ENCODE results near the gene RAD21L1. TPM values are rescaled to one million over a fixed set of nuclear protein-coding genes. Genes with fewer than 3 reads are reported as not detected.

RAD21L1 gene
- total RNA-seq, 4 donors from 2014 or later: not detected

GRCh38 chr20:1280195-1281102 lies 54.6 kb downstream of the RAD21L1 start:
- Histone ChIP-seq H3K27me3 (no peaks in the 10 kb centered on the region), H3K4me1 (peaks cover 0 to 5% (median 0%) of the 10 kb centered on the region in 3 donors), H3K4me3 (no peak overlapping the region), H3K27ac (peak overlapping the region in 1 of 4 donors; percentile 10), H3K9me3 (no peaks in the 10 kb centered on the region), H3K36me3 (peaks cover 0 to 7% of the 10 kb centered on the region in 2 donors)
- 65 to 78% methylated on average over 2 to 3 of the region's 6 CpGs for WGBS, 2 donors (ENCODE audit: low coverage in 1 of 2)
- no peak for TF ChIP-seq POLR2AphosphoS5 (IDR thresholded peaks at IDR 0.05)
- TF ChIP-seq POLR2A (IDR thresholded peaks at IDR 0.05): no peak
- no peak for TF ChIP-seq CTCF (IDR thresholded peaks at IDR 0.05)
- no peak for TF ChIP-seq EP300 (IDR thresholded peaks at IDR 0.05)
- ATAC-seq: no peak

- peaks cover 0 to 5% (median 0%) of the 10 kb centered on the region in 3 donors for H3K4me1 ChIP-seq
- H3K9me3 ChIP-seq: no peaks in the 10 kb centered on the region
- H3K36me3 ChIP-seq: peaks cover 0 to 7% of the 10 kb centered on the region in 2 donors
- peak overlapping the region in 1 of 4 donors; percentile 34 for H3K27ac ChIP-seq
- 69 to 71% methylated on average over 6 to 7 of the region's 7 CpGs for WGBS, 2 donors (ENCODE audit: low coverage in 1 of 2)
- TF ChIP-seq POLR2A (IDR thresholded peaks at IDR 0.05) (no peak), POLR2AphosphoS5 (IDR thresholded peaks at IDR 0.05) (no peak), EP300 (IDR thresholded peaks at IDR 0.05) (no peak), CTCF (IDR thresholded peaks at IDR 0.05) (no peak)
- H3K27me3 ChIP-seq: no peaks in the 10 kb centered on the region
- no peak for ATAC-seq
- H3K4me3 ChIP-seq: no peak overlapping the region
Measured at GRCh38 chr20:1281279-1282057, 55.6 kb downstream of the RAD21L1 start.

GRCh38 chr20:1282966-1283365 lies 57.1 kb downstream of the RAD21L1 start:
- TF ChIP-seq EP300 (IDR thresholded peaks at IDR 0.05) (no peak), CTCF (IDR thresholded peaks at IDR 0.05) (no peak), POLR2AphosphoS5 (IDR thresholded peaks at IDR 0.05) (no peak), POLR2A (IDR thresholded peaks at IDR 0.05) (no peak)
- no peaks in the 10 kb centered on the region for H3K27me3 ChIP-seq
- peaks cover 0 to 5% (median 0%) of the 10 kb centered on the region in 3 donors for H3K4me1 ChIP-seq
- H3K9me3 ChIP-seq: no peaks in the 10 kb centered on the region
- H3K27ac ChIP-seq: peak overlapping the region in 1 of 4 donors; percentile 55
- 38% methylated on average over 2 of the region's 3 CpGs; no CpG with 5 or more reads in 1 of the 2 donors for WGBS, 2 donors (ENCODE audit: low coverage in 1 of 2)
- H3K36me3 ChIP-seq: peaks cover 0 to 7% of the 10 kb centered on the region in 2 donors
- no peak overlapping the region for H3K4me3 ChIP-seq
- ATAC-seq: no peak

- H3K27ac ChIP-seq: no peak overlapping the region
- TF ChIP-seq CTCF (IDR thresholded peaks at IDR 0.05) (no peak), EP300 (IDR thresholded peaks at IDR 0.05) (no peak), POLR2A (IDR thresholded peaks at IDR 0.05) (no peak), POLR2AphosphoS5 (IDR thresholded peaks at IDR 0.05) (no peak)
- H3K27me3 ChIP-seq: no peaks in the 10 kb centered on the region
- peaks cover 0 to 7% of the 10 kb centered on the region in 2 donors for H3K36me3 ChIP-seq
- ATAC-seq: no peak
- peaks cover 0 to 5% (median 0%) of the 10 kb centered on the region in 3 donors for H3K4me1 ChIP-seq
- 68 to 80% methylated on average over 4 to 7 of the region's 9 CpGs for WGBS, 2 donors (ENCODE audit: low coverage in 1 of 2)
- no peaks in the 10 kb centered on the region for H3K9me3 ChIP-seq
- H3K4me3 ChIP-seq: no peak overlapping the region
Measured at GRCh38 chr20:1283522-1284510, 58.0 kb downstream of the RAD21L1 start.

All from gastroesophageal sphincter (tissue), 4 donors.